Activated CD8-positive, alpha-beta T cell treated with anti-CD3 and anti-CD28 coated beads for 36 hours (primary cell): Measurements from ENCODE around the gene CDC42EP1. TPM values are rescaled to one million over a fixed set of nuclear protein-coding genes. Genes with fewer than 3 reads are reported as not detected.

ENCODE experiments used
- ATAC-seq: fragments of 200-7000 bp; cut with Tn5 transposase; one replicate; pipeline ENCODE4 v1.10.0; 2021; ENCODE audit warnings: mild to moderate bottlenecking, moderate library complexity
- CTCF ChIA-PET: fragments of 350-600 bp; sonication (Branson Sonifier 250); formaldehyde crosslinking; loops from one replicate; lab custom pipeline; 2021; ENCODE audit warnings: antibody characterized with exemption; lab: Charles Lee
- POLR2A ChIA-PET: fragments of 350-600 bp; sonication (Branson Sonifier 250); formaldehyde crosslinking; loops from one replicate; lab custom pipeline; 2021; ENCODE audit warnings: antibody characterized with exemption; lab: Charles Lee
- DNase-seq: peaks from one replicate; pipeline ENCODE4 v3.0.0-alpha.2; 2020
- H3K27ac Mint-ChIP-seq: one replicate; pipeline ENCODE4 v1.8.0; 2021; ENCODE audit warnings: mild to moderate bottlenecking, mixed read lengths
- H3K27me3 Mint-ChIP-seq: one replicate; pipeline ENCODE4 v1.8.0; 2021; ENCODE audit warnings: mixed read lengths
- H3K36me3 Mint-ChIP-seq: one replicate; pipeline ENCODE4 v1.8.0; 2021; ENCODE audit warnings: low read depth, mixed read lengths
- H3K4me1 Mint-ChIP-seq: one replicate; pipeline ENCODE4 v1.8.0; 2021; ENCODE audit warnings: low read depth, mixed read lengths
- H3K4me3 Mint-ChIP-seq: one replicate; pipeline ENCODE4 v1.8.0; 2021; ENCODE audit warnings: mild to moderate bottlenecking, moderate library complexity, mixed read lengths
- H3K9me3 Mint-ChIP-seq: one replicate; pipeline ENCODE4 v1.8.0; 2021; ENCODE audit warnings: mixed read lengths
- CTCF ChIP-seq: fragments of 200-600 bp; IDR thresholded peaks from one replicate; pipeline ENCODE4 v1.8.0; 2022; ENCODE audit warnings: antibody characterized with exemption, mild to moderate bottlenecking
- intact Hi-C: fragments of 100-400 bp; cut with micrococcal nuclease; formaldehyde crosslinking; loops from one replicate; pipeline ENCODE4 v1.10.0; 2022
- total RNA-seq, 2 experiments: library from RNA; stranded (reverse); gene quantifications; one replicate each; pipeline ENCODE4 v1.2.3, GENCODE V29; 2021

The CDC42EP1 gene
- total RNA-seq, 2 experiments from 2014 or later, result 0.59 to 0.72 TPM

- TF ChIP-seq CTCF, result peak; percentile 92
- POLR2A ChIA-PET, result interaction anchor here (0.6 to 2.0 kb wide), 12 partner anchors 9 to 1087 kb away, joined by 3 to 12 read pairs (median 4); partner anchors contain the start of gene MFNG
Measured at GRCh38 chr22:37566903-37567798, 6.9 kb downstream of the CDC42EP1 start.

GRCh38 chr22:37568012-37568411 lies 7.7 kb downstream of the CDC42EP1 start:
- no peak for ATAC-seq
- no peak for DNase-seq
- Mint-ChIP-seq H3K9me3 (no peaks in the 10 kb centered on the region), H3K36me3 (no peaks in the 10 kb centered on the region), H3K27ac (no peak overlapping the region), H3K27me3 (peaks cover 12% of the 10 kb centered on the region), H3K4me3 (no peak overlapping the region), H3K4me1 (peaks cover 23% of the 10 kb centered on the region)
- CTCF ChIA-PET, result interaction anchor here (0.8 to 15.7 kb wide), 19 partner anchors 11 to 308 kb away, joined by 3 to 501 read pairs (median 19); partner anchors contain the start of genes GGA1, LGALS2 and MFNG
- TF ChIP-seq CTCF, result no peak
- POLR2A ChIA-PET, result interaction anchor here (0.6 to 1.9 kb wide), 7 partner anchors 16 to 1088 kb away, joined by 3 to 10 read pairs (median 4); no protein-coding TSS in a partner anchor
- intact Hi-C loops, result loop anchor here (10.0 kb wide), 1 partner anchor 253 kb away; no protein-coding TSS in a partner anchor

More at GRCh38 chr22:37566903-37567798, 6.9 kb downstream of the CDC42EP1 start:
- Mint-ChIP-seq H3K4me1 (peaks cover 26% of the 10 kb centered on the region), H3K27me3 (peaks cover 18% of the 10 kb centered on the region), H3K4me3 (peak overlapping the region; percentile 49), H3K36me3 (no peaks in the 10 kb centered on the region), H3K9me3 (no peaks in the 10 kb centered on the region), H3K27ac (peak overlapping the region; percentile 85)
- intact Hi-C loops, result loop anchor here (1.0 to 10.0 kb wide), 2 partner anchors 28 to 252 kb away; no protein-coding TSS in a partner anchor
- ATAC-seq (peak; percentile 89), DNase-seq (peak; percentile 97)
- CTCF ChIA-PET, result interaction anchor here (0.6 to 15.7 kb wide), 40 partner anchors 10 to 336 kb away, joined by 3 to 501 read pairs (median 5); partner anchors contain the start of genes GGA1, LGALS1, LGALS2 and MFNG

- Mint-ChIP-seq H3K27me3 (peaks cover 7% of the 10 kb centered on the region), H3K4me3 (no peak overlapping the region), H3K27ac (no peak overlapping the region), H3K36me3 (no peaks in the 10 kb centered on the region), H3K9me3 (no peaks in the 10 kb centered on the region), H3K4me1 (peaks cover 20% of the 10 kb centered on the region)
- intact Hi-C loops, result loop anchor here (10.0 kb wide), 1 partner anchor 254 kb away; no protein-coding TSS in a partner anchor
- DNase-seq (no peak), ATAC-seq (no peak)
- CTCF ChIA-PET, result interaction anchor here (1.0 to 15.7 kb wide), 7 partner anchors 10 to 253 kb away, joined by 5 to 501 read pairs (median 40); partner anchors contain the start of gene LGALS2
- POLR2A ChIA-PET, result interaction anchor here (0.8 to 1.7 kb wide), 2 partner anchors 19 to 84 kb away, joined by 5 to 6 read pairs; no protein-coding TSS in a partner anchor
- TF ChIP-seq CTCF, result no peak
Measured at GRCh38 chr22:37568448-37569008, 8.2 kb downstream of the CDC42EP1 start.

- no peak overlapping the region for H3K4me3 Mint-ChIP-seq
- ChIA-PET CTCF (interaction anchor here (1.0 to 15.7 kb wide), 6 partner anchors 8 to 253 kb away, joined by 7 to 501 read pairs (median 38); partner anchors contain the start of gene LGALS2), POLR2A (interaction anchor here (0.8 to 1.9 kb wide), 2 partner anchors 12 to 19 kb away, joined by 5 to 6 read pairs; no protein-coding TSS in a partner anchor)
- peaks cover 2% of the 10 kb centered on the region for H3K27me3 Mint-ChIP-seq
- H3K4me1 Mint-ChIP-seq, result peaks cover 18% of the 10 kb centered on the region
- no peaks in the 10 kb centered on the region for H3K36me3 Mint-ChIP-seq
- no peaks in the 10 kb centered on the region for H3K9me3 Mint-ChIP-seq
- TF ChIP-seq CTCF, result no peak
- DNase-seq (no peak), ATAC-seq (no peak)
- no peak overlapping the region for H3K27ac Mint-ChIP-seq
- intact Hi-C loops, result loop anchor here (10.0 kb wide), 1 partner anchor 254 kb away; no protein-coding TSS in a partner anchor
Measured at GRCh38 chr22:37569009-37569920, 9.0 kb downstream of the CDC42EP1 start.
